NT2/D1 (cell line): ENCODE data around the gene SDK1.

Source experiments
- SUZ12 ChIP-seq: IDR thresholded peaks from 2 replicates; pipeline ENCODE4 v1.6.1; 2011; ENCODE audit not compliant: insufficient read length, insufficient read depth; ENCODE audit errors: extremely low read depth
- YY1 ChIP-seq: IDR thresholded peaks from 2 replicates; pipeline ENCODE4 v1.6.1; 2011; ENCODE audit not compliant: insufficient read length, insufficient read depth
- ZNF274 ChIP-seq: IDR thresholded peaks from 2 replicates; pipeline ENCODE4 v1.6.1; 2011; ENCODE audit warnings: mild to moderate bottlenecking, low read depth, low read length

DNA sequence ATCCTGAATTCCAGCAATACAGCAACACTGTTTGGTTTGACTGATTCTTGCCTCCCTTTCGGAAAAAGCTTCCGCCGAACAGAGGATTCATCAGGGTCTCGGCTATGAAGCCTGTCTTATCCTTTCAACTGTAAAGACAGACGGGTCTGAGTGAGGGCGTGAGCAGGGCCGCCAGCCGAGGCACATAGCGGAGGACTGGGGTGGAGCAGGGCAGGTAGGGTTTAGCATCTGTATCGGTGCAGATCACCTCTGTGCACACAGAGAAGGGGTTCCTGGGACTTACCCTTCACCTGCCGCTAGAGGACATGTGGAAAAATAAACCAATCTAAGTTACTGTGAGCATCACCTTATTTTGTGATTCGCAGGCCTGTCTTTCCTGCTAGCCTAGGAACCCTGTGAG, 724.2 kb downstream of the SDK1 start:
- no peak for TF ChIP-seq ZNF274
- TF ChIP-seq YY1: no peak
- no peak for TF ChIP-seq SUZ12
